ENCODE measurements around the gene TNRC6C. TPM values are rescaled to one million over a fixed set of nuclear protein-coding genes. Genes with fewer than 3 reads are reported as not detected.
"Not testable (repeated sequence)": the region's sequence is repeated elsewhere in the genome, so short reads cannot be mapped to it uniquely, and the experiment has no call there.

TNRC6C gene
- total RNA-seq, 1 experiment from 2014 or later: 3.2 TPM

GRCh38 chr17:78082355-78082872 lies 123.9 kb downstream of the TNRC6C start:
- not testable (repeated sequence) for DNase-seq (ENCODE audit: low read depth)

GRCh38 chr17:78082988-78083387 lies 124.5 kb downstream of the TNRC6C start:
- no peak for DNase-seq (ENCODE audit: low read depth)

GRCh38 chr17:78086740-78087139 lies 128.2 kb downstream of the TNRC6C start:
- no peak for DNase-seq (ENCODE audit: low read depth)

GRCh38 chr17:78088529-78088928 lies 130.0 kb downstream of the TNRC6C start:
- no peak for DNase-seq (ENCODE audit: low read depth)

GRCh38 chr17:78089576-78090281 lies 131.2 kb downstream of the TNRC6C start:
- DNase-seq (ENCODE audit: low read depth): no peak

- DNase-seq (ENCODE audit: low read depth): peak; percentile 14
Observed at GRCh38 chr17:78092794-78093324, 134.4 kb downstream of the TNRC6C start.

GRCh38 chr17:78095035-78095434 lies 136.5 kb downstream of the TNRC6C start:
- no peak for DNase-seq (ENCODE audit: low read depth)

- DNase-seq (ENCODE audit: low read depth): no peak
Observed at GRCh38 chr17:78096093-78096492, 137.6 kb downstream of the TNRC6C start.

GRCh38 chr17:78101112-78101511 lies 142.6 kb downstream of the TNRC6C start:
- no peak for DNase-seq (ENCODE audit: low read depth)

GRCh38 chr17:78101542-78101941 lies 143.0 kb downstream of the TNRC6C start:
- DNase-seq (ENCODE audit: low read depth): no peak

- DNase-seq (ENCODE audit: low read depth): no peak
Observed at GRCh38 chr17:78103311-78103710, 144.8 kb downstream of the TNRC6C start.

- DNase-seq (ENCODE audit: low read depth): no peak
Observed at GRCh38 chr17:78104540-78104941, 146.0 kb downstream of the TNRC6C start.

GRCh38 chr17:78105101-78105500 lies 146.6 kb downstream of the TNRC6C start:
- DNase-seq (ENCODE audit: low read depth): no peak

- DNase-seq (ENCODE audit: low read depth): no peak
Observed at GRCh38 chr17:78105551-78105950, 147.0 kb downstream of the TNRC6C start.

- DNase-seq (ENCODE audit: low read depth): no peak
Observed at GRCh38 chr17:78106211-78106610, 147.7 kb downstream of the TNRC6C start.

- DNase-seq (ENCODE audit: low read depth): no peak
Observed at GRCh38 chr17:78107457-78107856, 149.0 kb downstream of the TNRC6C start.

- DNase-seq (ENCODE audit: low read depth): no peak
Observed at GRCh38 chr17:78107976-78108725, 149.6 kb downstream of the TNRC6C start.

GRCh38 chr17:78108726-78109488 lies 150.4 kb downstream of the TNRC6C start:
- DNase-seq (ENCODE audit: low read depth): no peak

- no peak for DNase-seq (ENCODE audit: low read depth)
Observed at GRCh38 chr17:78109489-78109761, 150.9 kb downstream of the TNRC6C start.

GRCh38 chr17:78110363-78111015 lies 152.0 kb downstream of the TNRC6C start:
- no peak for DNase-seq (ENCODE audit: low read depth)

GRCh38 chr17:78111016-78111726 lies 152.7 kb downstream of the TNRC6C start:
- DNase-seq (ENCODE audit: low read depth): no peak
